GM19397 (cell line): ENCODE data around the gene SPDYE3.
"Not testable (repeated sequence)": the region's sequence is repeated elsewhere in the genome, so short reads cannot be mapped to it uniquely, and the experiment has no call there.

Experiments
- ATAC-seq: cut with Tn5 transposase; IDR thresholded peaks from one replicate; pipeline ENCODE4 v1.9.1; 2021; ENCODE audit warnings: mild to moderate bottlenecking, moderate library complexity; ENCODE audit not compliant: unreplicated experiment

Gene SPDYE3

DNA sequence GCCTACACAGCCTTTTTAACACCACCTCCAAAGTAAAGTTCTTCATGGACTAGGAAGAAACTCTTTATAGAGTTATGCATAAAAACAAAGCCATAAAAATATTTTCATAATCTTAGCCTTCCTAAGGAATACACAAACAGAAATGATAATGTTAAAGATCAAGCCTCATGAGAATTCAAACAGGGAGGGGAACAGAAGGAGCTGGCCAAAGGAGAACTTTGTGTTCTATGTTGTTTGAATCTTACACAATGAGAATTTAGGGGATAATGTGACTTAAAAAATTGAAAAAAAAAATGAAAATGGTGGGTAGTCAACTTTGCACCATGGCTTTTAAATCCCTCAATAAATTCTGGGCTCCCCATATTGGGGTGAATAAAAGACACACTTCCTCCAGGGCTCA, 41.3 kb downstream of the SPDYE3 start:
- ATAC-seq = no peak

DNA sequence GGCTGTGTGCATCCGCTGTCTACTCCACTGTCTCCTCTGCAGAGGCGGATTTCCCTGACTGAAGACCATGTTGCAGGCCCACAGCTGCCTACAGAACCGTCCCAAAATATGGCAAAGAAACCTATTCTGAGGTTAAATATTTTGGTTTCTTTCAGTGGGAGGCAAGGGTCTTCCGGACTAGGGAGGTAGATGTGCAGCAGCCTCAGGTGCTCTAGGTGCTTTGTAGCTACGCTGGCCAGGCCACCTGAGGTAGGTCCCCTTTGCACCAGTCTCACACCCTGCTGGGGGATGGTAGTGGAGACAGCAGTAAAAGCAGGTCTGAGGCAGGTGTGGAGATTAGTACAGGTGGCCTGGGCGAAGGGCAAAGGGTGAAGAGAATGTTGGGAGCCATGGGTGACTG, 42.3 kb downstream of the SPDYE3 start:
- ATAC-seq = no peak

DNA sequence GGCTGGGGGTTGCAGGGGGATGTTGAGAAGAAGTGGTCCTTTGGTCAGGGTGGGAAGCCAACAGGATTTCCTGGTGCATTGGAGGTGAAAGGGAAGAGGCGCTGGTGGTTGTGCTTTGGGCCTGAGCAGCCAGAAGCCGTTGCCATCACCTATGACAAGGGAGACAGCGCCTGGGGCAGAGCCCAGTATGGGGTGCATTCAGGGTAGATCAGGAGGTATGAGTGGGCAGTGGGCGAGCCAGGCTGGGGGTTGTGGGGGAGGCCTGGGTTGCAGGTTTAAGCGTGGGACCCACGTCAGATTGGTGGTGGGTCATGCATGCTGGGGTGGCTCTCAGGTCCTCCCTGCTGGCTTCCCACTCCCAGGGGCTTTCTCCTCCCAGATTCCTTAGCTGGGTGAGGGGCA, 44.2 kb downstream of the SPDYE3 start:
- no peak for ATAC-seq

DNA sequence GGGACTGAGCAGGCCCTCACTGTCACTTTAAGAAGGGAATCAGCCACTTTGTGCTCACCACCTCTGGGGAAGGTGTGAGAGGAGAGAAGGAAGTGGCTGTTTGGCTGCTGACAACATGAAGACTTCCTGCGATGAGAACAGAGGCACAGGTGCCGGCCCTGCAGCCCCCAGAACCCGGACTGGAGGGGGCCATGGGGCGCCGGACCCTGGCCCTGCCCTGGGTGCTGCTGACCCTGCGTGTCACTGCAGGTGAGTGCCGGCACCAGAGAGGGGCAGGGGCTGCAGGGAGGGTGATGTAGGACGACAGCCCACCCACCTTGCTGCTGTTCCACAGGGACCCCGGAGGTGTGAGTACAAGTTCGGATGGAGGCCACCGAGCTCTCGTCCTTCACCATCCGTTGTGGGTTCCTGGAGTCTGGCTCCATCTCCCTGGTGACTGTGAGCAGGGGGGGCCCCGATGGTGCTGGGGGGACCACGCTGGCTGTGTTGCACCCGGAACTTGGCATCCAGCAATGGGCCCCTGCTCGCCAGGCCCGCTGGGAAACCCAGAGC, 44.8 kb downstream of the SPDYE3 start:
- ATAC-seq = not testable (repeated sequence)

DNA sequence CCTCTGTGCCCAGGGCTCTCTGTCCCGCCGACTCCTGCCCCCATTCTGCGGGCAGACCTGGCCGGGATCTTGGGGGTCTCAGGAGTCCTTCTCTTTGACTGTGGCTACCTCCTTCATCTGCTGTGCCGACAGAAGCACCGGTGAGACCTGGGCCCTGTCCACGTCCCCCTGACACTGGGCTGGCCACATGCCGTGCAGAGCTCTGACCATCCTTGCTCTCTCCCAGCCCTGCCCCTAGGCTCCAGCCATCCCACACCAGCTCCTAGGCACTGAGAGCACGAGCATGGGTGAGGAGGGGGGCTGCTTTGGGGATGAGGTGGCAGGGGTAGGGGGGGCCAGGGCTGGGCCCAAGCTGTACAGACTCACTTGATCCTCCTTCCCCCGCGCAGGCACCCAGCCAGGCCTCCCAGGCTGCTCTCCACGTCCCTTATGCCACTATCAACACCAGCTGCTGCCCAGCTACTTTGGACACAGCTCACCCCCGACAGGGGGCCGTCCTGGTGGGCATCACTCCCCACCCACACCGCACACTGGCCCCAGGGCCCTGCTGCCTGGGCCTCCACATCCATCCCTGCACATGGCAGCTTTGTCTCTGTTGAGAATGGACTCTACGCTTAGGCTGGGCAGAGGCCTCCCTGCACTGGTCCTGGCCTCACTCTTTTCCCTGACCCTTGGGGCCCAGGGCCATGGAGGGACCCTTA, 45.6 kb downstream of the SPDYE3 start:
- no peak for ATAC-seq

DNA sequence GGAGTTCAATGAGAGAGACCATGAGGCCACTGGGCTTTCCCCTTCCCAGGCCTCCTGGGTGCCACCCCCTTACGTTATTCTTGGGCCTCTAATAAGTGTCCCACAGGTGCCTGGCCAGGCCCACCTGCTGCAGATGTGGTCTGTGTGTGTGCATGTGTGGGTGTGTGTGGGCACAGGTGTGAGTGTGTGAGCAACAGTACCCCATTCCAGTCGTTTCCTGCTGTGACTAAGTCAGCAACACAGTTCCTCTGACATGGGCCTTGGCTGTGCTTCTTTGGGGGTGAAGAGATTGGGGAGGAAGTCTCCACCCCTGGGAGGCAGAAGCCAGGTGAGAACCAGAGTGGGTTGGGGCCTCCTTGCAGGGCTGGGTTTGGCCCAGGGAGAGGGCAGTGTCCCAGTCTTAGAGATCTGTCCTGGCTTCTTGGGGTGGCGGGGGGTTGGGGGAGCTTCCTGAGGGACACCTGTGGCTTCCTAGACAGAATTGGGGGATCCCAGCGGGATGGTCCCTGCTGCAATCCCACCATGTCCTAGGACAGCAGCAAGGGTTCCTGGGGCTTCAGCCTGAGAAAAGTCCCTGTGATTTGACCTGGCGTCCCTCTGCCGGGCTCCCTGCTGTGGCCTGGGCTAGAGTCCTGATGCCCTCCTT, 46.3 kb downstream of the SPDYE3 start:
- no peak for ATAC-seq

DNA sequence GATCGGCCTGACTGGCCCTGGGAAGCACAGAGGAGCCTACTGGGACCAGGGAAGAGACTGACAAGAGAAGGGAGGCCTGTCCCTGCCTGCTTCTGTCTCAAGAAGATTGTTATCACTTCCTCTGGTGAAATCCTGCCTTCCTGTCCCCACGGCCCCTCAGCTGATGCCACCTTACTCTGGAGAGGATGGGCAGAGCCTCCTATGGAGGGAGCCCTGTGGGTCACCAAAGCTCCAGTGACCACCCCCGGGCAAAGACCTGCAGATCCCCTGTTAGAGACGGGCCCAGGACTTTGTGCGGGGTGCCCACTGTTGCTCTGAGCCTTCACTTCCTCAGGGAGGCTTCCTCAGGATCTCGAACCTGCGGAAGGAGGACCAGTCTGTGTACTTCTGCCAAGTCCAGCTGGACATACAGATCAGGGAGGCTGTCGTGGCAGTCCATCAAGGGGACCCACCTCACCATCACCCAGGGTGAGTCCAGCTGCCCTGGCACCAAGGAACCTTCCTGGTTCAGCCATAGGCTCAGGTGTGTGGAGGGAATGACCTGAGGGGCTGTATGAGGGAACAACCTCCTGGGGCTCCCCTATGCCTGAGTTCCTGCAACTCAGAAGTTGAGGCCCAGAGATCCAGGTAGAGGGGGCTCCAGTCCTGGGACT, 49.0 kb downstream of the SPDYE3 start:
- no peak for ATAC-seq

DNA sequence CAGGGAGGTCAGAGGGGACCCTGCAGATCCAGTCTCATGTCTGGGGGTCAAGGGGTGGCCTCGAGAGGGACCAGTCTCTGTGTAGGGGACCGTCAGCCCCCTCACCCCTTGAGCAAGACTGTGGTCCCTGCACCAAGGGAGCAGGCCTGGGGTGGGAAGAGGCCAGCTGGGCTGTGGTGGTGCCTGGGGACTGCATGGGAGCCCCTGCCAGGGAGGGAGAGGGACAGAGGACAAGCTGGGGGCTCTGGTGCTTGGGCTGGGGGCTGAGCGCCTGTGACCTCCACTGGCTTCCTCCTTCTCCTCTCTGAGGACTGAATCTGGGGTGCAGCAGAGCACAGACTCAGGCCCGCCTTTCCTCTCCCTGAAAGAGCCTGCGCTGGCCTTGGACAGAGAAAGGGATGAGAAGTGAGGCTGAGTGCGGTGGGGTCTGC, 49.6 kb downstream of the SPDYE3 start:
- ATAC-seq = no peak

DNA sequence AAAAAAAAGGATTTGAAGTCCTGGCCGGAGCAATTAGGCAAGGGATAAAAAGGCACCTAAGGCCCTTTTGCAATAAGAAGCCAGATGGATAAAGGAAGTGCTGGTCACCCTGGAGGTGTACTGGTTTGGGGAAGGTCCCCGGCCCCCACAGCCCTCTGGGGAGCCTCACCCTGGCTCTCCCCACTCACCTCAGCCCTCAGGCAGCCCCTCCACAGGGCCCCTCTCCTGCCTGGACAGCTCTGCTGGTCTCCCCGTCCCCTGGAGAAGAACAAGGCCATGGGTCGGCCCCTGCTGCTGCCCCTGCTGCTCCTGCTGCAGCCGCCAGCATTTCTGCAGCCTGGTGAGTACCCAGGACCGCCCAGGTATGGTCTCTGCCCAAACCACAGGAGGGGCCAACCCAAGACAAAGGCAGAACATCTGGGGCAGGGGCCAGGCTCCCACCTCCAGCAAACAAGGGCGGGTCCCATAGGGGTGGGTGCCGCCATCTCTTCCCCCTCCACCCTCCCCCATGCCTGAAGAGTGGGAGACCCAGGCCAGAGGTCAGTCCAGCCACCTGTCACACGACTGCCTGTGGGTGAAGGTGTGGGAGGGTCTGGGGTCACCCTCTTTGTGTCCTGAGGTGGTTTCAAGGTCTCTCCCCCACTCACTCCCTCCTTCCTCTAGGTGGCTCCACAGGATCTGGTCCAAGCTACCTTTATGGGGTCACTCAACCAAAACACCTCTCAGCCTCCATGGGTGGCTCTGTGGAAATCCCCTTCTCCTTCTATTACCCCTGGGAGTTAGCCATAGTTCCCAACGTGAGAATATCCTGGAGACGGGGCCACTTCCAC, 50.7 kb downstream of the SPDYE3 start, which contains the start of gene PILRB:
Gene PILRB (plus strand): TSS at position 91 of the 830 bp plus-strand sequence. CDS start 186 bp downstream, at position 277.
- no peak for ATAC-seq

DNA sequence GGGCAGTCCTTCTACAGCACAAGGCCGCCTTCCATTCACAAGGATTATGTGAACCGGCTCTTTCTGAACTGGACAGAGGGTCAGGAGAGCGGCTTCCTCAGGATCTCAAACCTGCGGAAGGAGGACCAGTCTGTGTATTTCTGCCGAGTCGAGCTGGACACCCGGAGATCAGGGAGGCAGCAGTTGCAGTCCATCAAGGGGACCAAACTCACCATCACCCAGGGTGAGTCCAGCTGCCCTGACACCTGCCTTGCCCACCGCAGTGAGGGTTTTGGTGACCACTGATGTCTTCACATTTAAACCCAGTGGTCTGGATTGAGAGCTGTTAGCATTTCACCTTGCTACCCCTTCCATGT, 51.3 kb downstream of the SPDYE3 start:
- ATAC-seq = no peak

DNA sequence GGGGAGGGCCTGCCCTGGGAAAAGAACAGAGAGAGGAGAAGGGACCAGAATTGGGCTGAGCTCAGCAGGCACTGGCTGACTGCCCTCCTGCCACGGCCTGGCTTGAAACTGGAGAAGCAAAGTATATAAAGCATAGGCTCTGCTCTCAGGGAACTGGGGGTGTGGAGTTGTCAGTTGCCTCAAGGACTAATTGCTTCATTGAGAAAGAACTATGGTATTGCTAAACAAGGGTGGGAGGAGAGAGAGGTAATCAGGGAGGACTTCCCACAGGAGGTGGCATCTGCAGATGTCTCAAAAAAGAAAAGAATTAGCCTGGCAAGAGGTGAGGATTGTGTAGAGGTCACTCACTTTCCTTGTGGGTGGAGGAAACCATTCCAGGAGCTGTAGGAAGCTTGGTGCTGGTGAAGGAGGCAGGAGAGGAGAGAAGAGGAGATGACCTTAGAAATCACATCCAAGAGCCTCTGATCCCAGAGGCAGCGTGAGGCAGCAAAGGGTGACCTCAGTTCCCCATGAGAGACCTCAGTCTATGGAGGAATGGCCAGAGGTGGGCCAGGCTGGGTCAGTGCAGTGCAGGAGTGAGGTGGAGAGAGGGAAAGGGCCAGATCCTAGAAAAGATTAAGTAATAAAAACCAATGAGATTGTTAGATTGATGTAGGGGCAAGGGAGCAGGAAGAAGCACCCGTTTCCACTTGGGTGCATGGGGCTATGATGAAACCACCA, 52.8 kb downstream of the SPDYE3 start:
- no peak for ATAC-seq

DNA sequence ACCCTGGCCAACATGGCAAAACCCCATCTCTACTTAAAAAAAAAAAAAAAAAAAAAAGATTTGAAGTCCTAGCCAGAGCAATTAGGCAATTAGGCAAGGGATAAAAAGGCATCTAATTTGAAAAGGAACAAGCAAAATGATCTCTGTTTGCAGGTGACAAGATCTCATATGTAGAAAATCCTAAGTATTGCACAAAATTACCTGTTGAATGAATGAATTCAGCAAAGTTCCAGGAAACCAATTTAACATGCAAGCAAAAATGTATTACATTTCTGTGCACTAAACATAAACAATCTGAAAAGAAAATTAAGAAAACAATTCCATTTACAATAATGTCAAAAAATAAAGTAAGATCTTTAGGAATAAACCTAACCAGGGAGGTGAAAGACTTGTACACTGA, 55.6 kb downstream of the SPDYE3 start:
- ATAC-seq = no peak

DNA sequence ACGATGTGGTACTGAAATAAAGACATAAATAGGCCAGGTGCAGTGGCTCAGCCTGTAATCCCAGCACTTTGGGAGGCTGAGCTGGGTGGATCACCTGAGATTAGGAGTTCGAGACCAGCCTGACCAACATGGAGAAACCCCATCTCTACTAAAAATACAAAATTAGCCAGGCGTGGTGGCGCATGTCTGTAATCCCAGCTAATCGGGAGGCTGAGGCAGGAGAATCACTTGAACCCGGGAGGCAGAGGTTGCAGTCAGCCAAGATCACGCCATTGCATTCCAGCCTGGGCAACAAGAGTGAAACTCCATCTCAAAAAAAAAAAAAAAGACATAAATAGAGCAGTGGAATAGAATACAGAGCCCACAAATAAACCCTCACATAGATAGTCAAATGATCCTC, 56.3 kb downstream of the SPDYE3 start:
- not testable (repeated sequence) for ATAC-seq

DNA sequence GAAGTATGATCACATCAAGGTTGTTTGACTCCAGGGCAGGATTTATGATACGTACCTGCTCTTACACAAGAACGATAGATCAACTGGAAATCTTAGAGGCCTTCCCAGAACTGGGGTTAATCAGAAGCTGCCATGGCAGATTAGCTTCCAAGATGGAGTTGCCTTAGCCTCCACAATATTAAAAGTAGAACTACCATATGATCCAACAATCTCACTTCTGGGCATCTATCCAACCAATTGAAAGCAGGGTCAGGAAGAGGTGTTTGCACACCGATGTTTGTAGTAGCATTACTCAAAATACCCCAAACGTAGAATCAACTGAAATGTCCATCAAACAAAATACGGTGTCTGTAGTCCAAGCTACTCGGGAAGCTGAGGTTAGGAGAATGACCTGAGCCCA, 57.0 kb downstream of the SPDYE3 start:
- ATAC-seq = no peak

DNA sequence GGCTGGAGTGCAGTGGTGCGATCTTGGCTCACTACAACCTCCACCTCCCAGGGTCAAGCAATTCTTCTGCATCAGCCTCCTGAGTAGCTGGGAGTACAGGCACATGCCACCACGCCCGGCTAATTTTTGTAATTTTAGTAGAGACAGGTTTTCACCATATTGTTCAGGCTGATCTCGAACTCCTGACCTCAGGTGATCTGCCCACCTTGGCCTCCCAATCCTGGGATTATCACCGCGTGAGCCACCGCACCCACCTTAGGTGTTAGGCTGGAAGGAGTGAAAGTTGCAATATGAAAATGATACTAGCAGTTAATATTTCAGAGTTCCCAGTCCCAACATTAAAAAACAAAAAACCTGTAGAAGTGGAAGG, 58.5 kb downstream of the SPDYE3 start:
- not testable (repeated sequence) for ATAC-seq

DNA sequence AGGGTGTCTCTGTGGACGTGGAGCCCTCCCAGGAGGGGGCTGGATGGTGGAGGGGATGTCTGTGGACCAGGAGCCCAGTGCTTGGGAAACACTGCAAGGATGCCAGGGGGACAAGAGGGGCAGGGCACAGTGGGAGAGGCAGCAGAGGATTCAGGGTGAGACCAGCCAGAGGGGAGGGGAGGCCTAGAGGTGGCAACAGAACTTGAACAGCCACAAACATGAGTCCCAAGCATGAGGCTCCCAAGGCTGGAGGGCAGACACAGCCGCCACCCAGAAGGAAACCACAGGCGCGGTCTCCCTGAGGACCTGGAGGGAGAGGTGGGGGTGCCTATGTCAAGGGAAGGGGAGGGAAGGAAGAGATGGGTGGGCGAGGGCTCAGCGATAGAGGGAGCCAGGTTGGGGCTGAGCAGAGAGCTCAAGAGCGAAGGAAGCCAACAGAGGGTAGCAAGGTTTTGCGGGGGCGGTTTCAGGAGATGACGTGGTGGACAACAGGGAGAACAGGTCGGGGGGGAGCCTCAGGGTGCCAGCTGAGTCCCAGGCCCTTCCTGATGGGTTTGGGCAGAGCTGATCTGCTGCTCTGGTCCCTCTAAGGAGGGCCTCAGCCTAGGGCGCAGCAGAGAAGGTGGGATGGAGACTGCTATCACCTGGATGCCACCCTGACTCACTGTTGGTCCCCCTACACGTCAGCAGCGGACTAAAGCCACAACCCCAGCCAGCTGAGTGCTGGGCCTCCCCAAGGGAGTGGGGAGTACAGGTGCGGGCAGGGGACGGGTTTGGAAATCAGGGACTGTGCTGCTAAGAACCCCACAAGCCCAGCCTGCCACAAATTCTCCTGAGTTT, 59.1 kb downstream of the SPDYE3 start:
- no peak for ATAC-seq

DNA sequence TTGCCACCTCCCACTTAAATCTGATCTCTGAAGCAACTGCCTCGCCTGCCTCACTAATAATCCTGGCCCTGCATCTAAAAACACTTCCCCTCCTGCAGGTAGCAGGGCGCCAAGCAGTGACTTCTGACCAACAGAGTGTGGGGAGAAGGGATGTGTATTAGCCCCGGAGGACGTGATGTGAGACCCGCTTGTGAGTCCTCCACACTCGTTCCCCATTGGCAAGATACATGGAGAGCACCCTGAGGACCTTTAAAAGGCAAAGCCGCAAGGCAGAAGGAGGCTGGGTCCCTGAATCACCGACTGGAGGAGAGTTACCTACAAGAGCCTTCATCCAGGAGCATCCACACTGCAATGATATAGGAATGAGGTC, 59.7 kb downstream of the SPDYE3 start:
- no peak for ATAC-seq

DNA sequence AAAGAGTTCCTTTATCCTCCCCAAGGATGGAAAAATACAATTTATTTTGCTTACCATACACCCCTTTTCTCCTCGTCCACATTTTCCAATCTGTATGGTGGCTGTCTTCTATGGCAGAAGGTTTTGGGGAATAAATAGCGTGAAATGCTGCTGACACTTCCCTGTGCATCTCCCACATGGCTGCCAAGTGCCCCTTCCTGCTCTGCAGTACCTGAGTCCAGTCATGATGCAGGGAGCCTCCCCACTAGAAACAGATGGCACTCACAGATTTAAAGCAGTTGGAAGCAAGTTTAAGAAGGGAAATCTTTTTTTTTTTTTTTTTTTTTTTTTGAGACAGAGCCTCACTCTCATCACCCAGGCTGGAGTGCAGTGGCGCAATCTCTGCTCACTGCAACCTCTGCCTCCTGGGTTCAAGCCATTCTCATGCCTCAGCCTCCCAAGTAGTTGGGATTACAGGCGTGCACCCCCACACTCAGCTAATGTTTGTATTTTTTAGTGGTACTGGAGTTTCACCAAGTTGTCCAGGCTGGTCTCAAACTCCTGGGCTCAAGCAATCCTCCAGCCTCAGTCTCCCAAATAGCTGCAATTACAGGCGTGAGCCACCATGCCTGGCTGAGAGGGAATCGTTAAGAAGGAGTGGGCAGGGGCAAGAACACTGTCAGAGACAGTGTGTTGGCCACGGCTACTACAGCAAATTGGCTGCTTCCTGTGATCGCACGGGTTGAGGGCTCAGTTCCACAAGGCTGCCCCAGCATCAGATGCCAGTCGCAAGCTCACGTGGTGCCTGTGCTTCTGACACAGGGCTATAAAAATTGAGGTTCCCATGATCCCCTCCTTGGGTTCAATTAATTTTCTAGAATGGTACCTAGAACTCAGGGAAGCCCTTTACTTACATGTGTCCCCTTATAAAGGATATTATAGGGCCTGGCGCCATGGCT, 60.4 kb downstream of the SPDYE3 start:
- no peak for ATAC-seq
